Middle frontal gyrus (tissue), 1 donor: Measurements from ENCODE around the gene SALL1.
A peak's percentile ranks its signal among the peaks of the same experiment; 100 is the strongest.

Experiments
- DNase-seq: peaks from one replicate; pipeline ENCODE4 v3.0.0-alpha.2; 2015; ENCODE audit warnings: low spot score; ENCODE audit errors: extremely low spot score

SALL1 gene

DNA sequence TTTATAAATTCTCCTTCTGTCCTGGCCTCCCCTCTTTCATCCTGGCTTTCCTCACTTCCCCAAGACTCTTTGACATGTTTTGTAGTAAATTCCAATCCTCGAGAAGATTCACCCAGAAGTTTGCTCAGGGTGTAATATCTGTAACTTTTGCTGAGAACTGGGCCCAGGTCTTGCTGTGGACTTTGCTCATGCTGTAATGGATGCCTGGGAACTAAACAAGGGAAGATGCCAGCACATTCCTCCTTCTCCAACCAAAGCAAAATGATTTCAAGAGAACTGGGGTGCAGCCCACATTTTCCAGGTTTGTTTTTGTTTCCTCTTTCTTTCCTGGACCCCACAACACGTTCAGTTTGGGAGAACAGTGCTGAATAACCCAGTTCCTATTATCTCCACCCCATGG is 6.6 kb upstream of the SALL1 start:
- no peak for DNase-seq

DNA sequence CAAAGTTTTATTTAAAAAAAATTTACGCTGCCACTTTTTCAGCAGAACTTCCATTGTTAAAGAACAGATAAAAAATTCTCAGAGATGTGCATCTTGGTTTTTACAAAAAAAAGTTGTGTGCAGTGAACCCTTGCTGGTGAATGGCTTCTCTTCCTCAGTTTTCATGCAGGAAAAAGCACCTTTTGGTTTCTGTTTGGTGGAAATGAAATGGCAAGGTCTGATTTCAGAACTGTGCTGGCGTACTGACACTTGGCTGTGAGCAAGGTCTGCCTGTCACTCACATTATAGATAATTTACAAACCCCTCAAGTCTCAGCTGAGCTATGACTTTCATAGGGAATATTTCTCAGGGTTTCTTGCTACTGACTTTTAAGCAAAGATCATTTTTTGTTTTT is 5.7 kb upstream of the SALL1 start:
- DNase-seq = no peak

DNA sequence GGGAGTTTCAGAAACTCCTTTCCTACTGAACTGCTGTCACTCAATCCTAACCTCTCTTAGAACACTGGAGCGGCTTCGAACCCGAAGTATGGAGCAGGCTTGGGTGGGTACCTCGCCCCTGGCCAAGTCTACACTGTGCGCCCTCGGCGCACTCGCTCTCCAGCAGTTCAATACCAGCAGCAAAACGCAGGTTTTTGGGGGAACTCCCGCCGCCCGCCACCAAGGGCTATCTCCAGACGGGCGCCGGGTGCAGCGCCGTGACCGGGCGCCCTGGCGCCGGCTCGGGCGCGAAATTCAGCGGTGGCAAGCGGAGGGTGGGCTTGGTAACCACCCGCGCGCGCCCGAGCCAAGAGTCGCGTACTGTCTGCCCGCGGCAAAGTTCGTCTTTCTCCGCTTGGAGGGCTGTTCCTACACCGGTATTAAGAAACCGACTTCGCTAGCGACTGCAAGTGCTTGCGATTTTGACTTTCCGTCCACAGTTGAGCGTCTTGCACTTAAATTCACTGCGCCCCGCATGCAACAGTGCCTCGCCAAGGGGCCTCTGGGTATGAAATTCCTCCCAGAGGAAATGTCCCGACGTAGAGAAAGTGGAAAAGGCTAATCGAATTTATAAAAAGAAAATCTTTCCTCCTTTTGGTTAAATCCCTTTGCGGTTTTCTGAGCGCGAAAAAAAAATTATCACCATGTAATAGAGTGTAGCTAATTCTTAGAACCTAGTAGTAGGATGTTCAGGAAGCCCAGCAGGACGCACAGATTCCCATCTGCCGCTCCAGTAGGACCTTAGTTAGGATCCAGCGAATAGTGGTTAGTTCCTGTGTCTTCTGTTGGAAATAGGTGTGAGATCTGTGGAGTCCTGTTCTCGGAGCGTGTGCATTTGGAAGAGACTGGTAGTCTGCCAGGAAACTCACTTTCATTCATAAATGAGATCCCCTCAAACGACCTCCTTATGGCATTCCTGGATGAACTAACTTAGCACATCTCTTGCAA is 5.0 kb upstream of the SALL1 start:
- no peak for DNase-seq

DNA sequence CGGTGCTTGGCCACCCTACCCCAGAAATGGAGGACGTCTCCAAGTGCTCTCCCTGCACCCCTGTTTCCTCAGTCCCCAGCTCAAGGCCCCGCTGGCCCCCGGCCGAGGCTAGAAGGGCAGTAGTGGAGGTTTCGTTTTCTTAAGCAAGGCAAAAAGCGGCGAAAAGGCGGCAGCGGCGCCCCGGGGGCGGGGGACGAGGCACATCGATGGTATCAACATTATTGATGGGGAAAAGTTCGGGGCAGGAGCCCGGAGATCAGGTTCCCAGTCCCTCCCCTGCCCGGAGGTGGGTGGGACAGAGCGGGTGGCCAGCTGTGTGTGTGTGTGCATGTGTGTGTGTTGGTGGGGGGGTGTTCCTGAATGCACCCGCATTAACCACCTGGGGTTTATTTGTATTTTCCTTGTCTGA is 4.1 kb upstream of the SALL1 start:
- no peak for DNase-seq

DNA sequence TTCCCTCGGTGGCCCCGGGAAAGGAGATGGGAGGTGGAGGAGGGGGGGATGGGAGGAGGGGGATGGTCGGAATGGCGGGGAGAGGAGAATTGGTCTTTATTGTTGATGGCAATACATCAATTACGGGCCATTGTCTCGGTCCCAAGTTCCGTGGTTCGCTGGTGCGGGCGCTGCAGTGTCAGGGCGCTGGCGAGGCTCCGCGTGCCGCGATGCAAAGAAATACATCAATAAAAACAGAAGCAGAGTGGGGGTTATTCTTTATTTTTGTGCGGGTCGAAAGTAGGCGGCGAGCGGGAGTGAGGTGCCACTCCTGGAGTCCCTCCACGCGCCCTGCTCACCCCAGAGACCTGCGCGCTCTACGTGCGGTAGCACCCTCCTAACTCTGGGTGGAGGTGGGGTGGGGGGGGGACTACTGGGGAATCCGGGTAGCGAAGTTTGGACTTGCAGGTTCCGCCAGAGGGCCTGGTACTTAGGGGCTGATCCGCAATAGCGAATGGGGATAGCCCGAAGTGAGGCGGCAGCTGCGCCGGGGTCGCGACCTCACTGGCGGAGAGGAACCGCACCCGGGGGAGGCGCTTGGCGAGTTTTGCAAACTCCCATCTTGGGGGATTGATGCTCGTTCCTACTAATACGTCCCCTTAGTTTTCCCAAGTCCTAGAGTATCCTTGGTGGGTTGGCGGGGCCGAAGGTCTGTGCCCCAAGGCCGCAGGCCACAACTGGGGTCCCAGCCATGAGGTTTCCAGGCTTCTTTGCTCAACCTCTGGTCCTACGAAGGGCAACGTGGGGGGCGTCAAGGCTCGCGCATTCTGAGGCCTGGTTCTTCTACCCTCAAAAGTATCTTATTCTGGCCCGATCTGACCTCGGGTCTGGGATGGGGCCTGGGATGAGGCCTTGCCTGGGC is 3.5 kb upstream of the SALL1 start:
- no peak for DNase-seq

DNA sequence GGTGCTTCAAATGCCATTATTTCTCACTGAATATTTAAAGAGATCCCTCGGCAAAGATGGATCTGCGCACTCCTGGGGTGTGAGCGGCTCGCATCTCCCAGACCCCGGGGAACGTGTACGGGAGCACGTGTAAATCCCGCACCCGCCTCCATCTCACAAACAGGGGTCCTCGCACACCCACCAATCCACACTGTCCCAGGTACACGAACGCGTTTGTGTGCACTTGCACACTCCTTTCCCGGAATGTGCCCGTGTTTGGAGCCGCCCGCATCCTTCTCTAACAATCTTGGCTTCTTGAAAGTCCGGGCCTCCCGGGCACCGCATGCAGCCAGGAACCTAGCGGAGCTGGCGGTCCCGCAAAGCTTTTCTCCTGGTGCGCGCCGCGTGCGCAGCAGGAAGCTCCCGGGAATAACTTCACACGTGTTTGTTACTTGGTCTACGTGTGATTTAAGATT is 2.5 kb upstream of the SALL1 start:
- no peak for DNase-seq

DNA sequence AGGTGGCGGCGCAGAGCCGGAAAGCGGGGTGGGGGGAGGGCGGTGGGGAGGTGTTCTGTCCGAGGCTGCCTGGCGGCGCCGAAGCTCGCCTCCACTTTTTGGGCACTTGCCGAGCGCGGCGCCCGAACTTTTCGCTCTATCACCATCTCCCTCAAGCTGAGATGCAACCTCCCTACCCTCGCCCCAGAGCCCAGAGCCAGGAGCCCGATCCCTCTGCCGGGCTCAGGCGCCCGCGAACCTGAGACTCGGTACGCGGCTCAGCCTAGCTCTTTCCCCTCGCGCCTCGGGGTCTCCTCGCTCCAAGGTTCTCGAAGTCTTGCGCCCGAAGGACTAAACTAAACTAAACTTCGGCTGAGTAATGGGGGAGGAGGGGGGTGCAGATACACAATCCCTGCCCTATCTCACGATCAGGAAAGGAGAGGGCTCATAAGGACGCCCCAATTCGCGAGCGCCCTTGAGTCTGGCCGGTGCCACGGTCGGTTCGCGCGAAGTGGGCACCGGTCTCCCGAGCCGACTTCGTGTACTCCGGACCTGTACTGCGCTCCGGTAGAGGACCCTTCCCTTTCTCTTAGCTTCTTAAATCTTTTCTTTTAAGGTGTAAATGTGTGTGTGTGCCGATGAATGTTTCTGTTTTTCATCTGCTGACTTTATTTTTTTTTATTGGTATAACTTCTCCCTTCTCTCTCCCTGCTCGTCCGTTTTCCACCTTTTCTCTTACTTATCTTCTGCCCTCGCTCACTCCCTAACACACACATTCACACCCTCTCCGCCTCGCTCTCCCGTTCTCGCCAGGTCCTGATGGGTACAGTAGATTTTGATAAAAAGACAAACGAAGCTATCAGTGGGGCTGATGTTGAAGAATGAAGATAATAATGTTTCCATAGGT is 1.9 kb upstream of the SALL1 start:
- no peak for DNase-seq

DNA sequence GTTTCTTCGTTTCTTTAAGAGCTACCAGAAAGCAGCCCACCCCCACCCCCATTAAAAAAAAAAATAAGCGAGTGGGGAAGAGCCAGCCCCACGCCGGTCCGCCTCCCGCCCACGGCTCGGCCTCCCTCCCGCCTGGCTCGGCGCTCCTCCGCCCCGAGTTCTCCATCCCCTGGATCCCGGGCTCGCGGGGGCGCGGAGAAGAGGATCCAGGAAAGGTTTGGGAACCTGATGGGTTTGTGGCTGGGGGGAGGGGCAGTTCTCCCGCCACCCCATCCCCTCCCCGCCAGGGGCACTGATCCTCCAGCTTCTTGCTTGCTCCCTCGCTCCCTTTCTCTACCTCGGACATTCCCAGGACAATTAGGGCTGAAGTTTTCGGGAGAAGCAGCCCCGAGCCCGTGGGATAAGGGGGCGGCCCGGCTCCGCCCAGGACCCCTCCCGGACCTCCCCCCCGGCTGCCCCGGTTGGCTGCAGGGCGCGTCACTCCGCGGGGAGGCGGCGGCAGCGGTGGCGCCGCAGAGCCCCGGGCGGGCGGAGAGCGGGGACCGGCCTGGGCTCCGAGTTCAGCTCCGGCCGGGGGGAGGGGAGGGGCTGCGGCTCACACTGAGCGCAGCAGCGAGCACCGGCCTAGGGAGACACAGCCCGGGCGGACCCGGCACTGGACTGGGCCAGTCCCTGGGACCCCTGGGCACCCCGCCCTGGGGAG is 1.0 kb upstream of the SALL1 start:
- peak; percentile 75 for DNase-seq

DNA sequence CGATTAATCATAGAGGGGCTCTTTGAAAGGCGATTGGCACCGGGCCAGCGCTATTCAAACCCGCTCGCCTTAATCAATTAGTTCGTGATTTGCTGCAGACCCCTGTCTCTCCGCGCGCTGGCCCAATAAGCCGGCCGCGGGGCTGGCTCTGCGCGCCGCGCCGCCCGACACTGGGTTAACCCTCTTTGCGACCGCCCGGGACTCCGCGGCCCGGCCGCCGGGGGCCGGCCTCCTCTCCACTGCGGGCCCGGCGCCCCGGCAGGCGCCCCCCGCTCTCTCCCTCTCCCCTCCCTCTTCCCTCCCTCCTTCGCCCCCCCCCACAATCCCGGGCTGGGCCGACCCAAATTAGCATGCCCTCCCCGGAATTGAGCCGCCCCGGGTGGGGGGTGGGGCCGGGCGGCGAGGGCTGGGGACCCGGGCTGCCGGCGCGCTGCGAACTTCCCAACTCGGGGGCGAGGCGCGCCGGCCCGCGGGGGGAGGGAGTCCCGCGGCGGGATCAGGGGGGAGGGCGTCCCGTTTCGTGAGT is 428 bp upstream of the SALL1 start:
- DNase-seq = peak; percentile 71

DNA sequence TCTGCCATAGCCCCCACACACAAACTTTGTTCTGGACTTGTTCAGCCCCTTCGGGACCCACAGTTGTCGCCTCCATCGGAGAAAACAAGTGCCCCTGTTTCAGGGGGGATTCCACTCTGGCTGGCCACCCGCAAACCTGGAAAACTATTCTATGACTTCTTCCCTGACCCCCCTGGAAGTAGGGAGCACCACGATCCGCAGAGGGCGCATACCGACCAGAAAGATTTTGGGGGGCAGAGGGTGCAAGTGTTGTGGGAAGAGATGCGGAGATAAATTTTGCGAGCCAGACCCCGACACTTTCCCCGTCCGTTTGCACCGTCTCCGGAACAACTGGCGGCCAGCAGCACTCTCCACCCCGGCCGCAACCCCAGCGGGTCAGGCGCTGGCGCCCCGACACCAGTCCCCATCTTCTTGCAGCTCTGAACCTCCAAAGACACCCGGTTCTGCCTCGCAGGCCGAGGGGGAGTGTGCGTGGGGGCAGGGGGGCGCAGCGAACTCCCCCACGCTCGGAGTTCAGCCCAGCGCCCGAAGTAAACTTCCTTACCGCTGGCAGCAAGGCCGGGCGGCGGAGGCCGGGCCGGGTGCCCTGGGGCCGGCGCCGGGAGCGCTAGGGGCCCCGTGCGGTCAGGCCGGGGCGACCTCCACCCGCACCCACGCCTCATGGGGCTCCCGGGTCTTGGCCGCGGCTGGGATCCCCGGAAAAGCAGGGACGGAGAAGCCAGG is 744 bp downstream of the SALL1 start:
- no peak for DNase-seq

DNA sequence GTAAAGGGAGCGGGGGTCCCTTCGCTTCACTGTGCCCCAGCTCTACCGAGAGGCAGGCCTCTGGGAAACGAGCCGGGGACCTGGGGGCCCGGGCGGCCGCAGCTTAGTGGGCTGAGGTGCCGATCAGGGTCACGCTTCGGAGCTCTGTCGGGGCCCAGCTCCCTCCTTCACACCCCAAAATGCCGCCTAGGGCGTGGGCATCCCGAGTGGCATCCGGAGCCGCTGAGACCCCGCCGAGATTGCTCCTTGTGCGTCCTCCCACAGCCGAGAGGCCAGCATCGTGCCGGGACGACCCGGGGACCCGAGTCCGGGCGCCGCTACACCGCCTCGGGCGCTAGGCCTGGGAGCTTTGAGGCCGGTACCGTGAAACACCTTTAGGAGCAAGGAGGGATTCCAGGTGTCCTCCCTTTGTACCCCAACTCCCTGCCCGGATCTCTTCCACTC is 1.3 kb downstream of the SALL1 start:
- DNase-seq = no peak

DNA sequence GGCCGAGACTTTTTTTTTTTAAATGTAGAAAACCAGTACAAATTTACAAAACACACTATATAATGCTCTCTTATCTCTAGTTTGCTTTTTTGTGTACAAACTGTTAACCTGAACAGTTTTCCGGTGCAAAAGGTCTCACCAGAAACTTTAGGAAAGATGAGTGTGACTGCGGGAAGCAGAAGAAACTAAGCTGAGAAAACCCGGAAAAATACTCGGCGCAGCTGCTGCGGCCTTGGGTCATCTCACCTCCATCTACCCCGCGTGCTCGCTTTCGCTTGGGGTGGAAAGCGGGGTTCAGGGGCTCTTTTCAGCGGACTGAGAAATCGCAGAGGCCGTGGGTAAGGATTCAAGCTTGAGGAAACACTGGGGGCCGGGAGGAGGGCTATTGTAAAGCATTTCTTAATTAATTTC is 1.8 kb downstream of the SALL1 start:
- no peak for DNase-seq

DNA sequence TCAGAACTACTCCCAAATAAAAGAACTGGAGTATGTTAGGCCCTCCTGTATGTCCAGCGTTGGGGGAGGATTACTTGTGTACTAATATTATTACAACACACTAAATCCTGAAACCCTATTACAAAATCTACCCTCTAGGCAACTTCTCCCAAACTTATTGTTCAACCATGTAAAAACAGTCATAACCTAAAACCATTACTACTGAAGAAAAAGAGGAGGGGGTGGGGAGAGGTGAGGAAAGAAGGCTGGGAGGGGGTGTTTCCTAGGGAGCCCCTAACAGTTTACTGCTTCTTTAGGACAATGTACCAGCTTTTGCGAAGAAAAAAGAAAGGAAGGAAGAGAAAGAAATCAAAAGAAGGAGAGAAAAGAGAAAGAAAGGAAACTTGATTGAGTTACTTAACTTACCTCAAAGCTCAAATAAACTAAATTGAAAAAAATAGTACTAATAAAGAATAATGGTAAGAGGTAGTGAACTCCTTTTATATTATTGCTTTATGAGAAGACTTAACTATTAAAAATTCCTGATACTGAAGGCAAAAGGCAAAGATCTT is 2.3 kb downstream of the SALL1 start:
- DNase-seq = no peak

DNA sequence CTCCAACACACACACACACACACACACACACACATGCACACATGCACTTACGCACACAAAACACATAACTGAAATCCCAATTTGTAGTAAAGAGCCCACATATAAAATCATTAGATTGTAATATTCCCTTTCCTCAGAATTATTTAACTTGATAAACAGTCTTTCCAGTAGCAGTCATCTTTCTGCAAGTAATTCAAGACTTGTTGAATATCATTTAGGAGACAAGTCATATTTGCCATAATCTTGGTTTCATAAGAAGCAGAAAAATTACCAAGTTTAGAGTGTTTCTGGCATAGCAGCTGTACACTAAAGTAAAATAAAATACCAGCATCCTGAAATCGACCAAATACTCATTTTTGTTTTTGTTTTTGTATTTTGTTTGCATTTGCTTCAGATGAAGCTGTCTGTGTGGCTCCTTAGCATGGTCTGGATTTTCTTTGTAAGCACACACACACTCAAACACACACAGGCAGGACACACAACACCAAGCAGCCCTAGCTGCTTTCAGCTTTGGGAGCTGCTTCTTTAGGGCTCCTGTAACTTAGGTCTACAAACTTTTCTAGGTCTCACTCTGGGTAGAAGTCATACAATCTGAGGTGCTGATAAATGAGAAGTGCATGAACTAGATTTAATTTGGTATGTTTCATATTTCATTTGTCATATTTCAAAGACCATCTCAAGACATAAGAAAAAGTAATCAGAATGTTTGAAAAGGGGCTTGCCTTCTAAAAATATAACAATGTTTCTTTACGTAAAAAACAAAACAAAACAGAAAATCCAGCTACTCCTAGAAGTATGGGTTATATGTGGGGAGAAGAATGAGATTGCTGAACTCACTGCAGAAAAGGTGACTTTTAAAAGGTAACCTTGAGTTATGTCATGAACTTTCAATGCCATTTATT is 3.0 kb downstream of the SALL1 start:
- DNase-seq = no peak

DNA sequence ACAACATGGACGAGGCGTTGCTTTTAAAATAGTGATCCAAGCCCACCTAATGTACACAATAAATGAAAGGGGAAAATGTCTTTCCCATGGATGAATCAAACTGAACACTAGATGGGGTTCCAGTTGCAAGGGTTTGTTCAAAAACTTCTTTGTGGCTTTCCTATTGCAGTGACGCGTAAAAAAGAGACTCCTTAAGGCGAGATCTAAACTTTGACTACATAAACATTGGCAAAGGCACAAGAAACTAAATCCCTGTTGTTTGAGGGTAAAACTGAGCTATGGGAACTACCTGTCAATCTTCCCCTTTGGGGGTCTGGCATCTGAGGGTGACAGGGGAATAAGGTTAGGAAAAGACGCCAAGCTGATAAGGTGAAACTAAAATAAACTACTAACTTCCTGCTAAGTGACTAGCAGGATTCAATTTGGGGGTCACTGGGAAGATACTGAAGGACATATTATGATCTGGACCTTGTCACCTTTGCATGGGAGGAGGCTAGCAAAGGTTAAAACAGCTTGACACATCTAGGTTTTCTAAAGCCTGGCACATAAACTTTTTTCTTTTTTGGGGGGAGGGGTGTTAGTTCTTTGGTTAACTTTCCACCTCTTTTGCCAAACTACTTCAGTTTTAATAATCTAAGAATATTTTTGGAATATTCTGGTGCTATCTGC is 4.7 kb downstream of the SALL1 start:
- DNase-seq = no peak

DNA sequence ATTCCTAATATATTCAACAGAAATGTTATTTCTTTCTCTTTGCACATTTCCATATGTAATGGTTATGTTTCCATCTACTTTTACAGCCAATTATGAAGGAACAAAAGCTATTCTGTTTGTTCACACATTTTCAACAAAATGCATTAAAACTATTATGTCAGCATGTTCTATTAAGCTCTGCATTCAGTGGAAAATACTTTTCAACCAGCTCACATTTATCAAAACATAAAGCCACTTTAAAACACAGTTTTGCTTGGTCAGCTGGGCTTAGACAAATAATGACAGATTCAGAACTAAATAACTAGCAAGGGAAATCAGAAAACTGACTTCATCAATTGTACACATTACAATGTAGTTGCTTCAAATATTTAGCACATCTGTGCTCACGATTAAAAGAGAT is 6.9 kb downstream of the SALL1 start:
- no peak for DNase-seq

DNA sequence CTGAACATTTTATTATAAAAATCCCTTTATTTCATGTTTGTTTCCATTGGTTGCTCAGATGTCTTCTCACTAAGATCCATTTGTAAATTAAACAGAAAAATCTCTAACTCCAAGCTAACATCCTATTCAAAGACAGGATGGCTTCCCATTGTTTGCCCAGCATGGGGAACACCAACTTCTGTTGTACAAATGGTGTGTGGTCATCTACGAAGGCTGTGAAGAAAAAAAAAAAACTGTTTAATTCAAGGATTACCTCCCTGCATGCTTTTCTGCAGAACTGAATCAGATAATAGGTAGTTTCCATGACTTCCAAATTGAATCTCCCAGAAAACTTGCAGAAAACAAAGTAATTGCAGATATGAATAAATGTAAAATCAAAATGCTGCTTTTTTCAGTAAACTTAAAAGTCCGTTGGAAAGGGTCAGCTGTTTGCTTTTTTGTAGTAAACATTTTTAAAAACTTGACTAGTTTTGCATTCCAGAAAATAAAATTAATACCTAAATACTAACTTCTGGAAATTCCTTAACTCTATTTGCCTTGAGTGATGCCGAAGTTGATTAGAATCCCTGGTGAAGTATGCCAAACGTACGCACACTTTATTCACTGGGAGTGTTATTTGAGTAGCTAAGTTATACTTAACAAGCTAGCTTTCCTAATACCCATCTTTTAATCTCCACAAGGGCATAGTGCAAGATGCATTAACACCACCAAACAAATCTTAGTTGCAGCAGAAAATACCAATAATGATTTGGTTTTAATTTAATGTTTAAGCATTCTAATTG is 7.7 kb downstream of the SALL1 start:
- DNase-seq = no peak
